Breast epithelium (tissue), 3 donors: ENCODE measurements around the gene SLC16A7.

Experiments
- POLR2A ChIP-seq: fragments of 450-650 bp; IDR thresholded peaks from one replicate; pipeline ENCODE4 v1.6.1; 2016; ENCODE audit warnings: antibody characterized with exemption, mild to moderate bottlenecking, moderate library complexity
- POLR2AphosphoS5 ChIP-seq, 3 donors: sonication (generic); formaldehyde crosslinking; IDR thresholded peaks; one replicate each; pipeline ENCODE4 v1.6.1; 2017; ENCODE audit warnings: antibody characterized with exemption in 3 of 3
- TF ChIP-seq, protein P1 (sequence below), 3 donors: fragments of 450-650 bp; IDR thresholded peaks; one replicate each; pipeline ENCODE4 v1.5.1; 2016 to 2017; ENCODE audit warnings: antibody characterized with exemption in 3 of 3, mild to moderate bottlenecking in 3 of 3, moderate library complexity in 3 of 3

GRCh38 chr12:59578254-59578653 is 17.6 kb upstream of the SLC16A7 start:
- no peak for TF ChIP-seq POLR2A
- no peak for TF ChIP-seq POLR2AphosphoS5 (IDR thresholded peaks at IDR 0.05)
- TF ChIP-seq, protein P1, sequence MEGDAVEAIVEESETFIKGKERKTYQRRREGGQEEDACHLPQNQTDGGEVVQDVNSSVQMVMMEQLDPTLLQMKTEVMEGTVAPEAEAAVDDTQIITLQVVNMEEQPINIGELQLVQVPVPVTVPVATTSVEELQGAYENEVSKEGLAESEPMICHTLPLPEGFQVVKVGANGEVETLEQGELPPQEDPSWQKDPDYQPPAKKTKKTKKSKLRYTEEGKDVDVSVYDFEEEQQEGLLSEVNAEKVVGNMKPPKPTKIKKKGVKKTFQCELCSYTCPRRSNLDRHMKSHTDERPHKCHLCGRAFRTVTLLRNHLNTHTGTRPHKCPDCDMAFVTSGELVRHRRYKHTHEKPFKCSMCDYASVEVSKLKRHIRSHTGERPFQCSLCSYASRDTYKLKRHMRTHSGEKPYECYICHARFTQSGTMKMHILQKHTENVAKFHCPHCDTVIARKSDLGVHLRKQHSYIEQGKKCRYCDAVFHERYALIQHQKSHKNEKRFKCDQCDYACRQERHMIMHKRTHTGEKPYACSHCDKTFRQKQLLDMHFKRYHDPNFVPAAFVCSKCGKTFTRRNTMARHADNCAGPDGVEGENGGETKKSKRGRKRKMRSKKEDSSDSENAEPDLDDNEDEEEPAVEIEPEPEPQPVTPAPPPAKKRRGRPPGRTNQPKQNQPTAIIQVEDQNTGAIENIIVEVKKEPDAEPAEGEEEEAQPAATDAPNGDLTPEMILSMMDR (IDR thresholded peaks at IDR 0.05) = no peak
